Left ventricle myocardium inferior (tissue), 1 donor: ENCODE measurements around the gene NUDT7. TPM values are rescaled to one million over a fixed set of nuclear protein-coding genes. Genes with fewer than 3 reads are reported as not detected.

ENCODE experiments used
- DNase-seq: peaks from one replicate; pipeline ENCODE4 v3.0.0-alpha.2; 2020
- H3K27ac ChIP-seq: fragments of 200-600 bp; replicated peaks from 2 replicates; pipeline ENCODE4 v1.8.0; 2021
- H3K27me3 ChIP-seq: fragments of 200-600 bp; 2 replicates; pipeline ENCODE4 v1.8.0; 2021; ENCODE audit warnings: low read depth
- H3K36me3 ChIP-seq: fragments of 200-600 bp; 2 replicates; pipeline ENCODE4 v1.8.0; 2021
- H3K4me1 ChIP-seq: fragments of 200-600 bp; 2 replicates; pipeline ENCODE4 v1.8.0; 2021
- H3K4me3 ChIP-seq: fragments of 200-600 bp; 2 replicates; pipeline ENCODE4 v1.8.0; 2021; ENCODE audit warnings: mild to moderate bottlenecking, moderate library complexity
- H3K9me3 ChIP-seq: fragments of 200-600 bp; replicated peaks from 2 replicates; pipeline ENCODE4 v1.8.0; 2021
- CTCF ChIP-seq: fragments of 200-600 bp; IDR thresholded peaks from 2 replicates; pipeline ENCODE4 v1.8.0; 2021; ENCODE audit warnings: antibody characterized with exemption, mild to moderate bottlenecking, borderline replicate concordance
- intact Hi-C: fragments of 100-400 bp; cut with micrococcal nuclease; formaldehyde crosslinking; loops from one replicate; pipeline ENCODE4 v1.11.0; 2022
- total RNA-seq: library from RNA; stranded (reverse); fragmentation: NEBNext Ultra II Directional; extraction: Animal tissue kit (Norgen Biotek cat#: 25700); gene quantifications from one replicate; pipeline ENCODE4 v1.2.1, GENCODE V29; 2021
- donor health status: DM: no; HTN: yes; CAD: no; lungs with severe emphysema.

Gene NUDT7
- total RNA-seq, 1 donor from 2014 or later: 54.2 TPM

GRCh38 chr16:77679901-77680300 lies 42.4 kb upstream of the NUDT7 start:
- intact Hi-C loops: loop anchor here (5.0 kb wide), 1 partner anchor 292 kb away; no protein-coding TSS in a partner anchor
- Histone ChIP-seq H3K4me3 (no peak overlapping the region), H3K9me3 (no peaks in the 10 kb centered on the region), H3K27ac (no peak overlapping the region), H3K27me3 (peaks cover 16% of the 10 kb centered on the region), H3K36me3 (no peaks in the 10 kb centered on the region), H3K4me1 (no peaks in the 10 kb centered on the region)
- no peak for TF ChIP-seq CTCF
- no peak for DNase-seq

GRCh38 chr16:77680496-77680895 lies 41.8 kb upstream of the NUDT7 start:
- intact Hi-C loops: no loop called here
- no peaks in the 10 kb centered on the region for H3K4me1 ChIP-seq
- no peaks in the 10 kb centered on the region for H3K9me3 ChIP-seq
- DNase-seq: no peak
- no peak for TF ChIP-seq CTCF
- H3K27me3 ChIP-seq: peaks cover 16% of the 10 kb centered on the region
- no peak overlapping the region for H3K4me3 ChIP-seq
- H3K36me3 ChIP-seq: no peaks in the 10 kb centered on the region
- no peak overlapping the region for H3K27ac ChIP-seq

- no peak for TF ChIP-seq CTCF
- intact Hi-C loops: no loop called here
Observed at GRCh38 chr16:77682586-77682985, 39.7 kb upstream of the NUDT7 start.

GRCh38 chr16:77683397-77684180 lies 38.7 kb upstream of the NUDT7 start:
- no peaks in the 10 kb centered on the region for H3K4me1 ChIP-seq
- peaks cover 34% of the 10 kb centered on the region for H3K27me3 ChIP-seq
- intact Hi-C loops: no loop called here
- H3K9me3 ChIP-seq: no peaks in the 10 kb centered on the region
- no peak for TF ChIP-seq CTCF
- no peaks in the 10 kb centered on the region for H3K36me3 ChIP-seq
- no peak overlapping the region for H3K4me3 ChIP-seq
- H3K27ac ChIP-seq: no peak overlapping the region
- DNase-seq: no peak

More at GRCh38 chr16:77682586-77682985, 39.7 kb upstream of the NUDT7 start:
- Histone ChIP-seq H3K27ac (no peak overlapping the region), H3K4me3 (no peak overlapping the region), H3K4me1 (no peaks in the 10 kb centered on the region), H3K27me3 (peaks cover 30% of the 10 kb centered on the region), H3K9me3 (no peaks in the 10 kb centered on the region), H3K36me3 (no peaks in the 10 kb centered on the region)
- DNase-seq: no peak

- no peaks in the 10 kb centered on the region for H3K9me3 ChIP-seq
- H3K4me3 ChIP-seq: no peak overlapping the region
- H3K27ac ChIP-seq: no peak overlapping the region
- no peak for TF ChIP-seq CTCF
- no peak for DNase-seq
- H3K36me3 ChIP-seq: no peaks in the 10 kb centered on the region
- H3K27me3 ChIP-seq: peaks cover 34% of the 10 kb centered on the region
- H3K4me1 ChIP-seq: no peaks in the 10 kb centered on the region
- intact Hi-C loops: no loop called here
Observed at GRCh38 chr16:77684181-77684526, 38.2 kb upstream of the NUDT7 start.
